Panc1 (cell line): Measurements from ENCODE around the gene GRID2. TPM values are rescaled to one million over a fixed set of nuclear protein-coding genes. Genes with fewer than 3 reads are reported as not detected.

ENCODE experiments used
- ATAC-seq: fragments of 200-7000 bp; cut with Tn5 transposase; 2 replicates; pipeline ENCODE4 v1.9.1; 2020; ENCODE audit warnings: mild to moderate bottlenecking, moderate library complexity
- BruUV-seq: library from RNA; stranded (reverse); fragments of 400-500 nt; replicated peaks from 2 replicates; lab custom pipeline; 2021; lab: Mats Ljungman, UMichigan
- CTCF ChIA-PET: fragments of 300-600 bp; sonication (Branson Sonifier 250); formaldehyde crosslinking; loops from one replicate; lab custom pipeline; 2022; ENCODE audit warnings: antibody characterized with exemption; lab: Charles Lee
- POLR2A ChIA-PET: fragments of 300-600 bp; sonication (Branson Sonifier 250); formaldehyde crosslinking; loops from one replicate; lab custom pipeline; 2022; ENCODE audit warnings: antibody characterized with exemption; lab: Charles Lee
- DNase-seq: peaks from one replicate; pipeline ENCODE4 v3.0.0-alpha.2; 2010; ENCODE audit warnings: low read depth, low spot score
- H3K27ac ChIP-seq: 2 replicates; pipeline ENCODE4 v1.5.1; 2011; ENCODE audit warnings: mild to moderate bottlenecking, low read length, inconsistent platforms
- H3K27me3 ChIP-seq: fragments of 200-500 bp; sonication (Bioruptor generic); 2 replicates; pipeline ENCODE4 v1.6.0; 2014; ENCODE audit warnings: low read length, inconsistent platforms; ENCODE audit not compliant: control insufficient read depth, insufficient read depth
- H3K36me3 ChIP-seq: fragments of 200-500 bp; sonication (Bioruptor generic); 2 replicates; pipeline ENCODE4 v1.5.1; 2014; ENCODE audit warnings: inconsistent platforms, mild to moderate bottlenecking, low read length, moderate library complexity; ENCODE audit not compliant: control insufficient read depth, insufficient read depth
- H3K4me1 ChIP-seq: 2 replicates; pipeline ENCODE4 v1.5.1; 2011; ENCODE audit warnings: inconsistent platforms, mild to moderate bottlenecking, low read length, moderate library complexity; ENCODE audit not compliant: control insufficient read depth, insufficient read depth
- H3K4me3 ChIP-seq, 2 experiments: 2 replicates each; pipeline ENCODE4 v1.5.1; 2011 to 2012; ENCODE audit warnings: low read depth in 2 of 2, low read length in 2 of 2, mild to moderate bottlenecking in 2 of 2, inconsistent platforms in 1 of 2, moderate library complexity in 1 of 2
- H3K9me3 ChIP-seq: fragments of 200-500 bp; sonication (Bioruptor generic); 2 replicates; pipeline ENCODE4 v1.5.1; 2014; ENCODE audit warnings: low read depth, mild to moderate bottlenecking, inconsistent platforms, low read length, moderate library complexity; ENCODE audit not compliant: control insufficient read depth, insufficient read depth
- POLR2AphosphoS5 ChIP-seq: IDR thresholded peaks from 2 replicates; pipeline ENCODE4 v1.6.1; 2012; ENCODE audit warnings: mild to moderate bottlenecking, low read depth, low read length, moderate library complexity
- SIN3A ChIP-seq: IDR thresholded peaks from 2 replicates; pipeline ENCODE4 v1.6.1; 2012; ENCODE audit warnings: low read depth, mild to moderate bottlenecking, low read length, moderate library complexity, borderline replicate concordance; ENCODE audit not compliant: insufficient read depth
- TCF7L2 ChIP-seq: IDR thresholded peaks from 2 replicates; pipeline ENCODE4 v1.6.1; 2011; ENCODE audit warnings: mild to moderate bottlenecking, low read depth, low read length, inconsistent platforms
- in situ Hi-C: cut with HindIII; loops from 2 replicates; pipeline ENCODE4 v1.10.0; 2016; ENCODE audit warnings: low sequenced_read_pairs, low pct_unique_long_range_greater_than_20kb
- intact Hi-C: fragments of 100-400 bp; cut with micrococcal nuclease; formaldehyde crosslinking; loops from one replicate; pipeline ENCODE4 v1.10.0; 2022; ENCODE audit not compliant: unreplicated experiment
- total RNA-seq: library from RNA; stranded (reverse); gene quantifications from one replicate; pipeline ENCODE4 v1.2.1, GENCODE V29; 2021; ENCODE audit not compliant: unreplicated experiment
- TF ChIP-seq, protein P1 (sequence below), 2 experiments: IDR thresholded peaks; 2 replicates each; pipeline ENCODE4 v1.6.1; 2011 to 2012; ENCODE audit warnings: low read depth in 2 of 2, control low read depth in 1 of 2, low read length in 1 of 2, mild to moderate bottlenecking in 1 of 2, moderate library complexity in 1 of 2; ENCODE audit not compliant: insufficient read depth in 1 of 2
- TF ChIP-seq, protein P2 (sequence below): fragments of 450-650 bp; IDR thresholded peaks from 2 replicates; pipeline ENCODE4 v1.5.1; 2017; ENCODE audit warnings: mild to moderate bottlenecking

GRID2 gene
- total RNA-seq, 1 experiment from 2014 or later, result 0.08 TPM

- Histone ChIP-seq H3K27me3 (no peaks in the 10 kb centered on the region), H3K4me3 (no peak overlapping the region), H3K4me1 (no peaks in the 10 kb centered on the region), H3K9me3 (no peaks in the 10 kb centered on the region), H3K36me3 (no peaks in the 10 kb centered on the region), H3K27ac (no peak overlapping the region)
- intact Hi-C loops, result no loop called here
- CTCF ChIA-PET, result no interaction called here
- ATAC-seq (no peak), DNase-seq (no peak)
- POLR2A ChIA-PET, result no interaction called here
- no TSS peak for BruUV-seq
- in situ Hi-C loops, result no loop called here
- TF ChIP-seq SIN3A (no peak), TCF7L2 (no peak), POLR2AphosphoS5 (no peak)
- TF ChIP-seq, protein P1, sequence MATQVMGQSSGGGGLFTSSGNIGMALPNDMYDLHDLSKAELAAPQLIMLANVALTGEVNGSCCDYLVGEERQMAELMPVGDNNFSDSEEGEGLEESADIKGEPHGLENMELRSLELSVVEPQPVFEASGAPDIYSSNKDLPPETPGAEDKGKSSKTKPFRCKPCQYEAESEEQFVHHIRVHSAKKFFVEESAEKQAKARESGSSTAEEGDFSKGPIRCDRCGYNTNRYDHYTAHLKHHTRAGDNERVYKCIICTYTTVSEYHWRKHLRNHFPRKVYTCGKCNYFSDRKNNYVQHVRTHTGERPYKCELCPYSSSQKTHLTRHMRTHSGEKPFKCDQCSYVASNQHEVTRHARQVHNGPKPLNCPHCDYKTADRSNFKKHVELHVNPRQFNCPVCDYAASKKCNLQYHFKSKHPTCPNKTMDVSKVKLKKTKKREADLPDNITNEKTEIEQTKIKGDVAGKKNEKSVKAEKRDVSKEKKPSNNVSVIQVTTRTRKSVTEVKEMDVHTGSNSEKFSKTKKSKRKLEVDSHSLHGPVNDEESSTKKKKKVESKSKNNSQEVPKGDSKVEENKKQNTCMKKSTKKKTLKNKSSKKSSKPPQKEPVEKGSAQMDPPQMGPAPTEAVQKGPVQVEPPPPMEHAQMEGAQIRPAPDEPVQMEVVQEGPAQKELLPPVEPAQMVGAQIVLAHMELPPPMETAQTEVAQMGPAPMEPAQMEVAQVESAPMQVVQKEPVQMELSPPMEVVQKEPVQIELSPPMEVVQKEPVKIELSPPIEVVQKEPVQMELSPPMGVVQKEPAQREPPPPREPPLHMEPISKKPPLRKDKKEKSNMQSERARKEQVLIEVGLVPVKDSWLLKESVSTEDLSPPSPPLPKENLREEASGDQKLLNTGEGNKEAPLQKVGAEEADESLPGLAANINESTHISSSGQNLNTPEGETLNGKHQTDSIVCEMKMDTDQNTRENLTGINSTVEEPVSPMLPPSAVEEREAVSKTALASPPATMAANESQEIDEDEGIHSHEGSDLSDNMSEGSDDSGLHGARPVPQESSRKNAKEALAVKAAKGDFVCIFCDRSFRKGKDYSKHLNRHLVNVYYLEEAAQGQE (IDR thresholded peaks at IDR 0.05; ENCODE audit: insufficient read depth in 1 of 2, low read depth in 2 of 2, low read length in 1 of 2), result no peak
- TF ChIP-seq, protein P2, sequence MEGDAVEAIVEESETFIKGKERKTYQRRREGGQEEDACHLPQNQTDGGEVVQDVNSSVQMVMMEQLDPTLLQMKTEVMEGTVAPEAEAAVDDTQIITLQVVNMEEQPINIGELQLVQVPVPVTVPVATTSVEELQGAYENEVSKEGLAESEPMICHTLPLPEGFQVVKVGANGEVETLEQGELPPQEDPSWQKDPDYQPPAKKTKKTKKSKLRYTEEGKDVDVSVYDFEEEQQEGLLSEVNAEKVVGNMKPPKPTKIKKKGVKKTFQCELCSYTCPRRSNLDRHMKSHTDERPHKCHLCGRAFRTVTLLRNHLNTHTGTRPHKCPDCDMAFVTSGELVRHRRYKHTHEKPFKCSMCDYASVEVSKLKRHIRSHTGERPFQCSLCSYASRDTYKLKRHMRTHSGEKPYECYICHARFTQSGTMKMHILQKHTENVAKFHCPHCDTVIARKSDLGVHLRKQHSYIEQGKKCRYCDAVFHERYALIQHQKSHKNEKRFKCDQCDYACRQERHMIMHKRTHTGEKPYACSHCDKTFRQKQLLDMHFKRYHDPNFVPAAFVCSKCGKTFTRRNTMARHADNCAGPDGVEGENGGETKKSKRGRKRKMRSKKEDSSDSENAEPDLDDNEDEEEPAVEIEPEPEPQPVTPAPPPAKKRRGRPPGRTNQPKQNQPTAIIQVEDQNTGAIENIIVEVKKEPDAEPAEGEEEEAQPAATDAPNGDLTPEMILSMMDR, result no peak
Measured at GRCh38 chr4:93731456-93731855, 1427.7 kb downstream of the GRID2 start.

DNA sequence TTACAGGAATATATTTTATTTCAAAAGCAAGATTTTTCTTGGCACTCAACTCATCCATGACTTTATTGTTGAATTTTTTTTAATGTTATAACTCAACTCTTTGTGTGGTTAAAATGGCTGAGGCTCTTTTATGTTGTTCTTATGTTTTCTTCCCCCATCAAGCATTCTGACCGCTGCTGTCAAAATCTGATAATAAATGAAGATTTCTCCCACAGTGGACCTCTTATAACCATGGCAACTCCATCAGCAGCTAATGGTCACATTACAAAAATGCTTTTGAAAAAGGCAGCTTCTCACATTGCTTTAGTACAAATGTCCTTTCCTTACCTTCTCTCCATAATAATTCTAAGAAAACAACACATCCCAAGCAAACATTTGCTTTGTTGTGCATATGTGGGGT is 1428.7 kb downstream of the GRID2 start:
- Histone ChIP-seq H3K36me3 (no peaks in the 10 kb centered on the region), H3K9me3 (no peaks in the 10 kb centered on the region), H3K27me3 (no peaks in the 10 kb centered on the region), H3K4me3 (no peak overlapping the region), H3K4me1 (no peaks in the 10 kb centered on the region), H3K27ac (no peak overlapping the region)
- TF ChIP-seq TCF7L2 (no peak), POLR2AphosphoS5 (no peak), SIN3A (no peak)
- TF ChIP-seq, protein P1 (IDR thresholded peaks at IDR 0.05; ENCODE audit: insufficient read depth in 1 of 2, low read depth in 2 of 2, low read length in 1 of 2), result no peak
- TF ChIP-seq, protein P2, result no peak
- POLR2A ChIA-PET, result no interaction called here
- BruUV-seq, result no TSS peak
- DNase-seq (no peak), ATAC-seq (no peak)
- intact Hi-C loops, result no loop called here
- CTCF ChIA-PET, result no interaction called here
- in situ Hi-C loops, result no loop called here
